K562 (cell line): ENCODE results near the gene CRIM1. TPM values are rescaled to one million over a fixed set of nuclear protein-coding genes. Genes with fewer than 3 reads are reported as not detected.

Experiments
- CBFA2T2 ChIP-seq: fragments of 450-650 bp; conservative IDR thresholded peaks from 2 replicates; pipeline ENCODE4 v1.6.1; 2017; ENCODE audit warnings: mild to moderate bottlenecking
- CBX5 ChIP-seq: IDR thresholded peaks from 2 replicates; pipeline ENCODE4 v1.6.1; 2014; ENCODE audit warnings: low read depth, borderline replicate concordance
- CHCHD3 ChIP-seq: fragments of 250-450 bp; sonication (Bioruptor Pico); IDR thresholded peaks from 2 replicates; pipeline ENCODE4 v2.1.2; 2022; ENCODE audit warnings: mild to moderate bottlenecking
- CREB3 ChIP-seq: fragments of 450-650 bp; conservative IDR thresholded peaks from 2 replicates; pipeline ENCODE4 v1.6.1; 2016; ENCODE audit warnings: missing genetic modification characterization, low read depth, mild to moderate bottlenecking, missing compliant biosample characterization, moderate library complexity
- DDX20 ChIP-seq: fragments of 450-650 bp; IDR thresholded peaks from 2 replicates; pipeline ENCODE4 v1.6.1; 2016; ENCODE audit warnings: missing genetic modification characterization, low read depth, mild to moderate bottlenecking, missing compliant biosample characterization, moderate library complexity
- HDAC6 ChIP-seq: IDR thresholded peaks from 2 replicates; pipeline ENCODE4 v1.6.1; 2012; ENCODE audit warnings: low read depth, mild to moderate bottlenecking, control low read depth, inconsistent platforms, low read length, moderate library complexity
- HMG20B ChIP-seq: fragments of 250-450 bp; sonication (Bioruptor Pico); IDR thresholded peaks from 2 replicates; pipeline ENCODE4 v1.5.0; 2021; ENCODE audit warnings: mild to moderate bottlenecking
- IRF2 ChIP-seq: sonication (generic); formaldehyde crosslinking; IDR thresholded peaks from 2 replicates; pipeline ENCODE4 v1.8.1; 2022; ENCODE audit warnings: mild to moderate bottlenecking, missing genetic modification reagents
- LARP7 ChIP-seq: fragments of 450-650 bp; IDR thresholded peaks from 2 replicates; pipeline ENCODE4 v1.6.1; 2016
- MYC ChIP-seq, 2 experiments: fragments of 250-450 bp in 1 of 2; sonication (Bioruptor Pico) in 1 of 2; IDR thresholded peaks; 2 replicates each; pipeline versions ENCODE4 v1.5.1 to v1.6.1; 2012 to 2021; ENCODE audit warnings: low read depth in 2 of 2, borderline replicate concordance in 1 of 2, improper control_type of control experiment in 1 of 2, low read length in 1 of 2, mild to moderate bottlenecking in 1 of 2, moderate library complexity in 1 of 2
- PATZ1 ChIP-seq: fragments of 250-450 bp; sonication (Bioruptor Pico); IDR thresholded peaks from 2 replicates; pipeline ENCODE4 v1.5.0; 2020; ENCODE audit warnings: mild to moderate bottlenecking, borderline replicate concordance
- PTBP1 ChIP-seq: fragments of 200-400 bp; formaldehyde crosslinking; IDR thresholded peaks from 2 replicates; pipeline ENCODE4 v1.6.1; 2017; ENCODE audit warnings: low read depth, low read length
- SMARCE1 ChIP-seq: fragments of 450-650 bp; IDR thresholded peaks from 2 replicates; pipeline ENCODE4 v1.7.1; 2016; ENCODE audit warnings: mild to moderate bottlenecking
- SOX6 ChIP-seq: fragments of 450-650 bp; IDR thresholded peaks from 2 replicates; pipeline ENCODE4 v1.6.1; 2014; ENCODE audit warnings: mild to moderate bottlenecking
- XRCC4 ChIP-seq: IDR thresholded peaks from one replicate; pipeline ENCODE4 v1.6.1; 2011; ENCODE audit not compliant: insufficient read depth, insufficient read length; ENCODE audit errors: extremely low read depth
- ZSCAN29 ChIP-seq: fragments of 450-650 bp; IDR thresholded peaks from 2 replicates; pipeline ENCODE4 v1.6.1; 2017
- polyA plus RNA-seq, 8 experiments: library from polyadenylated mRNA; depleted of rRNA in 4 of 8; stranded (reverse) in 5 of 8; unstranded in 3 of 8; fragments of >200 nt; fragmentation: Nextera tagmentation in 2 of 8; fragmentation: Illumina TruSeq in 1 of 8; extraction: Ambion mirVana in 2 of 8; extraction: Trizol in 1 of 8; gene quantifications; 2 replicates each; pipeline versions ENCODE4 v1.2.1 to v1.2.3, GENCODE V29; 2011 to 2014; ENCODE audit warnings: inconsistent platforms in 1 of 8, missing spikeins in 1 of 8
- total RNA-seq, 7 experiments: library from RNA; depleted of rRNA in 6 of 7; stranded (reverse); fragments of >200 nt in 6 of 7; fragmentation: Illumina TruSeq in 2 of 7; extraction: Trizol in 2 of 7; gene quantifications; 2 replicates each; pipeline versions ENCODE4 v1.2.1 to v1.2.3, GENCODE V29; 2011 to 2021; ENCODE audit warnings: low replicate concordance in 1 of 7
- TF ChIP-seq, protein P1 (sequence below): fragments of 250-450 bp; sonication (Bioruptor Pico); IDR thresholded peaks from 2 replicates; pipeline ENCODE4 v1.5.0; 2021
- TF ChIP-seq, protein P2 (sequence below): IDR thresholded peaks from 2 replicates; pipeline ENCODE4 v1.6.1; 2014; ENCODE audit warnings: antibody characterized with exemption
- TF ChIP-seq, protein P3 (sequence below): fragments of 250-450 bp; sonication (Bioruptor Pico); IDR thresholded peaks from 2 replicates; pipeline ENCODE4 v1.5.0; 2021; ENCODE audit warnings: mild to moderate bottlenecking, moderate library complexity

CRIM1 gene
- total and polyA plus RNA-seq, 9 of the 15 experiments (the other 6 are each of a cell fraction or from before 2014, with no cell fraction given), result 0.01 to 0.36 (median 0.06) TPM; not detected in 1

- no peak for TF ChIP-seq CREB3 (tag)
- TF ChIP-seq SMARCE1, result peak; percentile 83; the same call in 1 of the 2 replicates
- TF ChIP-seq, protein P1, sequence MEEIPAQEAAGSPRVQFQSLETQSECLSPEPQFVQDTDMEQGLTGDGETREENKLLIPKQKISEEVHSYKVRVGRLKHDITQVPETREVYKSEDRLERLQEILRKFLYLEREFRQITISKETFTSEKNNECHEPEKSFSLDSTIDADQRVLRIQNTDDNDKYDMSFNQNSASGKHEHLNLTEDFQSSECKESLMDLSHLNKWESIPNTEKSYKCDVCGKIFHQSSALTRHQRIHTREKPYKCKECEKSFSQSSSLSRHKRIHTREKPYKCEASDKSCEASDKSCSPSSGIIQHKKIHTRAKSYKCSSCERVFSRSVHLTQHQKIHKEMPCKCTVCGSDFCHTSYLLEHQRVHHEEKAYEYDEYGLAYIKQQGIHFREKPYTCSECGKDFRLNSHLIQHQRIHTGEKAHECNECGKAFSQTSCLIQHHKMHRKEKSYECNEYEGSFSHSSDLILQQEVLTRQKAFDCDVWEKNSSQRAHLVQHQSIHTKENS (CRISPR knock-in tag), result no peak
- TF ChIP-seq PTBP1, result no peak
- TF ChIP-seq LARP7, result no peak
- TF ChIP-seq, protein P2, sequence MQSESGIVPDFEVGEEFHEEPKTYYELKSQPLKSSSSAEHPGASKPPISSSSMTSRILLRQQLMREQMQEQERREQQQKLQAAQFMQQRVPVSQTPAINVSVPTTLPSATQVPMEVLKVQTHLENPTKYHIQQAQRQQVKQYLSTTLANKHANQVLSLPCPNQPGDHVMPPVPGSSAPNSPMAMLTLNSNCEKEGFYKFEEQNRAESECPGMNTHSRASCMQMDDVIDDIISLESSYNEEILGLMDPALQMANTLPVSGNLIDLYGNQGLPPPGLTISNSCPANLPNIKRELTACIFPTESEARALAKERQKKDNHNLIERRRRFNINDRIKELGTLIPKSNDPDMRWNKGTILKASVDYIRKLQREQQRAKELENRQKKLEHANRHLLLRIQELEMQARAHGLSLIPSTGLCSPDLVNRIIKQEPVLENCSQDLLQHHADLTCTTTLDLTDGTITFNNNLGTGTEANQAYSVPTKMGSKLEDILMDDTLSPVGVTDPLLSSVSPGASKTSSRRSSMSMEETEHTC, result no peak
- peak; percentile 42 for TF ChIP-seq CBFA2T2
- TF ChIP-seq PATZ1 (CRISPR knock-in tag), result no peak
- no peak for TF ChIP-seq IRF2 (CRISPR knock-in tag)
- TF ChIP-seq ZSCAN29, result no peak
- TF ChIP-seq, protein P3, sequence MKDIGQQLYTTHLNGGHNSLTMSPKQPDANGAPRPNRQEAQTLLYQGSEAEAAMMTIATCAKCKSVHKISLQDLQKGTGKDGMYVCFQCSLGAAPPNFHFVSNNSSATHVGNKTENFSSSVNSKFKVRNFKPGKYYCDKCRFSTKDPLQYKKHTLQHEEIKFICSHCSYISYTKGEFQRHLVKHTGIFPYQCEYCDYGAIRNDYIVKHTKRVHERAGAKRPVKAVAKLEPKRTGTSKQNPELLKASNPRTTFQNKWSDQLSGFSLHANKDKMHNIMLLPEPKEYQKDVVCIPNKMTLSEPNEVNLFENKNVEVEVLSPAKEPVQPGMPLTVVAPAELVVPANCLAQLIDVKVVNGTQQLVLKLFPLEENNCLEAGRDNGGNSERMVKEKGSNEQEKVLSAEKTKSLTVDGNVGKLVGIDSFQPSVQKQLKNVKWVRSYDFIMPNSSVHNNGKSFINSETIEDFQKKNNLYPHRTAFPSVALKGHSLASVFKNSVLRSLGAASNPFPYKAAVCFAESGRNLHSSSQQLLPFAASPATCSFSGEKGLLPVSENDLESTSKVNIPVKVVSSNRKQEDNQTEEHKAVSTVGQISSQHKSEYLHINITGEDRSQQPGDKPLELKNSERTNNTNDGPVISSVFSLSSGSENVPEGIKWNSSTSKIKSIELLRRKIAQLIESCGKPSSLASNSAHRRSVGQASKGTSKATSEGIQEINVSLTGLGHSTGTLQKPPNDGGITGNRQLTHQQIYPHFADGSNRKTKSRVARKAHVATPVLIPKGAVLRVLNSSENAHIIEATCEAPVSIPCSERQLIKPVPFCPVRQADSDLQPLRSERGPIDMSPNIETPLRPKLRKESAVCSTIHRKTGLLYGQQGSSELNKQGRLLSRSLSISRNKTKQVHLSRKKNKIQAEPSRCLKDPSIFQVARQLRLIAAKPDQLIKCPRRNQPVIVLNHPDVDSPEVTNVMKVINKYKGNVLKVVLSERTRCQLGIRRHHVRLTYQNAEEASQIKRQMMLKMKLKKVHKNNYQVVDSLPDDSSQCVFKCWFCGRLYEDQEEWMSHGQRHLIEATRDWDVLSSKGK (CRISPR knock-in tag), result no peak
- TF ChIP-seq DDX20 (tag), result no peak
- no peak for TF ChIP-seq CBX5
- TF ChIP-seq HMG20B (CRISPR knock-in tag), result no peak
- TF ChIP-seq CHCHD3 (CRISPR knock-in tag), result no peak
- no peak for TF ChIP-seq HDAC6
- TF ChIP-seq MYC (IDR thresholded peaks at IDR 0.05; ENCODE audit: low read depth, low read length), result no peak
- TF ChIP-seq MYC (CRISPR knock-in tag; IDR thresholded peaks at IDR 0.05; ENCODE audit: borderline replicate concordance, low read depth), result no peak
- peak; percentile 85 for TF ChIP-seq SOX6
- no peak for TF ChIP-seq XRCC4
Observed at GRCh38 chr2:36536776-36537175, 181.2 kb downstream of the CRIM1 start (continued).
